Activated naive CD8-positive, alpha-beta T cell treated with anti-CD3 and anti-CD28 coated beads for 36 hours (primary cell): ENCODE measurements around the gene DEXI. TPM values are rescaled to one million over a fixed set of nuclear protein-coding genes. Genes with fewer than 3 reads are reported as not detected.
"Not testable (repeated sequence)": the region's sequence is repeated elsewhere in the genome, so short reads cannot be mapped to it uniquely, and the experiment has no call there.

Source experiments
- DNase-seq: peaks from one replicate; pipeline ENCODE4 v3.0.0; 2021
- H3K27ac Mint-ChIP-seq: one replicate; pipeline ENCODE4 v1.8.0; 2022; ENCODE audit warnings: mild to moderate bottlenecking, moderate library complexity, mixed read lengths
- H3K27me3 Mint-ChIP-seq: one replicate; pipeline ENCODE4 v1.8.0; 2022; ENCODE audit warnings: mild to moderate bottlenecking, mixed read lengths
- H3K36me3 Mint-ChIP-seq: one replicate; pipeline ENCODE4 v1.8.0; 2021; ENCODE audit warnings: mild to moderate bottlenecking, mixed read lengths
- H3K4me1 Mint-ChIP-seq: one replicate; pipeline ENCODE4 v1.8.0; 2021; ENCODE audit warnings: mixed read lengths
- H3K4me3 Mint-ChIP-seq: one replicate; pipeline ENCODE4 v1.8.0; 2022; ENCODE audit warnings: mild to moderate bottlenecking, moderate library complexity, mixed read lengths
- H3K9me3 Mint-ChIP-seq: one replicate; pipeline ENCODE4 v1.8.0; 2022; ENCODE audit warnings: mixed read lengths
- total RNA-seq, 2 experiments: library from RNA; stranded (reverse); gene quantifications; one replicate each; pipeline ENCODE4 v1.2.3, GENCODE V29; 2021

The DEXI gene
- total RNA-seq, 2 experiments from 2014 or later, result 25.5 to 26.2 TPM

- DNase-seq, result no peak
- no peak overlapping the region for H3K4me3 Mint-ChIP-seq
- H3K9me3 Mint-ChIP-seq, result no peaks in the 10 kb centered on the region
- no peaks in the 10 kb centered on the region for H3K27me3 Mint-ChIP-seq
- H3K36me3 Mint-ChIP-seq, result peaks cover 23% of the 10 kb centered on the region
- no peak overlapping the region for H3K27ac Mint-ChIP-seq
- H3K4me1 Mint-ChIP-seq, result peaks cover 29% of the 10 kb centered on the region
Observed at GRCh38 chr16:10929853-10930754, 12.2 kb downstream of the DEXI start.

DNA sequence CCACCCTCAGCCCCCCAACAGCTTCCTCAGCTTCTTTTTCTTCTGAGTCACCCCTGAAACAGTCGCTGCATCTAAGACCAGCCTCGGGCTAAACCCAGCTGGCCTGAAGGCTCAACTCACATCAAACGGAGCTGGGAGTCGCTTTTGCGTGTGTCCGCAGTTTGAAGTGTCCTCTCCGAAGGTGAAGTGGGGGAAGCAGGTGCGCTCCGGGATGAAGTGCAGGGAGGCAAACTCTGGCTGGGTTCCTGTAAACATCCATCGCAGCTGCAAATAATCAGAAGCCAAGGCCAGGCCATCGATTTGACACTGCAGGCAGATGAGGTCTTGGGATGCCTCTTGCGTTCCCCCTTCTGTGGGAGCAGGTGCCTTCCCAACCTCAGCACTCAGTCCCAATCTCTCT, 13.2 kb downstream of the DEXI start:
- H3K9me3 Mint-ChIP-seq, DNase-seq, H3K4me3 Mint-ChIP-seq, H3K27me3 Mint-ChIP-seq, H3K27ac Mint-ChIP-seq: not testable (repeated sequence)
- Mint-ChIP-seq H3K36me3 (peaks cover 28% of the 10 kb centered on the region), H3K4me1 (peaks cover 21% of the 10 kb centered on the region)

- H3K27ac Mint-ChIP-seq, result no peak overlapping the region
- peaks cover 12% of the 10 kb centered on the region for H3K4me1 Mint-ChIP-seq
- H3K27me3 Mint-ChIP-seq, result no peaks in the 10 kb centered on the region
- DNase-seq, result no peak
- H3K36me3 Mint-ChIP-seq, result peaks cover 24% of the 10 kb centered on the region
- H3K9me3 Mint-ChIP-seq, result no peaks in the 10 kb centered on the region
- no peak overlapping the region for H3K4me3 Mint-ChIP-seq
Observed at GRCh38 chr16:10927497-10928112, 14.7 kb downstream of the DEXI start.

DNA sequence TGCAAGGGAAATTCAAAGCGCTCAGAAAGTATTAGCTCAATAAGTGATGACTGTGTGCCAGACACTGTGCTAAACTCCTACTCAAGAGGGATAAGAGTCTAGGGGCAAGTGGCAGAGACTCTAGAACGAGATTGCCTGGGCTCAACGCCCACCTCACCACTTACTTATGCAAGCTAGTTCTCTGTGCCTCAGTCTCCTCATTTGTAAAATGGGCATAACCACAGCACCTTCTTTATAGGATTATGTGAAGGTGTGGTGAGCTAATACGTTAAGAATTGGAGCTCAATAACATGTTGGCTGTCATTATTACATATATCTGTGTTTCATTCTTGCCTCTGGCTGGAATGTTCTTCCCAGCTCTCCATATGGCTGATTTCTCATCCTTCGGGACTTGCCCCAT, 15.4 kb downstream of the DEXI start:
- no peaks in the 10 kb centered on the region for H3K9me3 Mint-ChIP-seq
- H3K4me1 Mint-ChIP-seq, result peaks cover 12% of the 10 kb centered on the region
- peaks cover 23% of the 10 kb centered on the region for H3K36me3 Mint-ChIP-seq
- H3K27me3 Mint-ChIP-seq, result no peaks in the 10 kb centered on the region
- no peak for DNase-seq
- H3K4me3 Mint-ChIP-seq, result no peak overlapping the region
- no peak overlapping the region for H3K27ac Mint-ChIP-seq

DNA sequence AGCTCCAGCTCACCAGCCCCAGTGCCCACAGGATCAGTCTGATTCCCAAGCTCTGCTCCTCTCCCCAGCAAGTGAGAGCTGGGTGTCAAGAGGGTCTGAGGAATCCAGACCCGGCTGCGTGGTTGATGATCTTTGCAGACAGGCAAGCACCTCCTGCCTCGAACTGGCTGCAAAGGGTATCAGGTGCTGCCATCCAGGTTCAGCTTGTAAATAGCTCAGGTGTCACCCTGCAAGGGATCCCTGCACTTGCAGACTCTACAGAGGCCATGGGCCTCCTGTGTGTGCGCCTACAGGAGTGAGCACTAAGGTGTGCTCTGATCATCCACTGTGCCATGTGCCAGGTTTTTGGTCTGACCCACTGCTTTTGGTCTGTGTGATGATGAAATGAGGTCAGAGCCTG, 16.2 kb downstream of the DEXI start:
- Mint-ChIP-seq H3K4me1 (peaks cover 6% of the 10 kb centered on the region), H3K36me3 (peaks cover 23% of the 10 kb centered on the region), H3K27ac (no peak overlapping the region), H3K9me3 (no peaks in the 10 kb centered on the region), H3K4me3 (no peak overlapping the region), H3K27me3 (no peaks in the 10 kb centered on the region)
- DNase-seq, result no peak

- not testable (repeated sequence) for H3K27me3 Mint-ChIP-seq, H3K9me3 Mint-ChIP-seq, H3K4me1 Mint-ChIP-seq, DNase-seq, H3K4me3 Mint-ChIP-seq, H3K27ac Mint-ChIP-seq
- peaks cover 23% of the 10 kb centered on the region for H3K36me3 Mint-ChIP-seq
Observed at GRCh38 chr16:10925285-10925684, 17.0 kb downstream of the DEXI start.

GRCh38 chr16:10923650-10924214, 18.5 kb downstream of the DEXI start:
- no peak overlapping the region for H3K27ac Mint-ChIP-seq
- no peak overlapping the region for H3K4me3 Mint-ChIP-seq
- no peaks in the 10 kb centered on the region for H3K27me3 Mint-ChIP-seq
- H3K4me1 Mint-ChIP-seq, result no peaks in the 10 kb centered on the region
- peaks cover 23% of the 10 kb centered on the region for H3K36me3 Mint-ChIP-seq
- DNase-seq, result no peak
- no peaks in the 10 kb centered on the region for H3K9me3 Mint-ChIP-seq

- no peak overlapping the region for H3K27ac Mint-ChIP-seq
Observed at GRCh38 chr16:10923146-10923649, 19.1 kb downstream of the DEXI start.

GRCh38 chr16:10922328-10923145, 19.7 kb downstream of the DEXI start:
- H3K27me3 Mint-ChIP-seq, result no peaks in the 10 kb centered on the region
- H3K4me1 Mint-ChIP-seq, result no peaks in the 10 kb centered on the region
- H3K4me3 Mint-ChIP-seq, result no peak overlapping the region
- H3K9me3 Mint-ChIP-seq, result no peaks in the 10 kb centered on the region
- H3K36me3 Mint-ChIP-seq, result peaks cover 18% of the 10 kb centered on the region
- DNase-seq, result no peak
- no peak overlapping the region for H3K27ac Mint-ChIP-seq

More at GRCh38 chr16:10923146-10923649, 19.1 kb downstream of the DEXI start:
- Mint-ChIP-seq H3K27me3 (no peaks in the 10 kb centered on the region), H3K4me3 (no peak overlapping the region), H3K4me1 (no peaks in the 10 kb centered on the region), H3K36me3 (peaks cover 23% of the 10 kb centered on the region), H3K9me3 (no peaks in the 10 kb centered on the region)
- no peak for DNase-seq

- Mint-ChIP-seq H3K4me3 (no peak overlapping the region), H3K4me1 (no peaks in the 10 kb centered on the region), H3K9me3 (no peaks in the 10 kb centered on the region), H3K27me3 (no peaks in the 10 kb centered on the region), H3K36me3 (peaks cover 17% of the 10 kb centered on the region), H3K27ac (no peak overlapping the region)
- DNase-seq, result no peak
Observed at GRCh38 chr16:10921536-10922327, 20.5 kb downstream of the DEXI start.

DNA sequence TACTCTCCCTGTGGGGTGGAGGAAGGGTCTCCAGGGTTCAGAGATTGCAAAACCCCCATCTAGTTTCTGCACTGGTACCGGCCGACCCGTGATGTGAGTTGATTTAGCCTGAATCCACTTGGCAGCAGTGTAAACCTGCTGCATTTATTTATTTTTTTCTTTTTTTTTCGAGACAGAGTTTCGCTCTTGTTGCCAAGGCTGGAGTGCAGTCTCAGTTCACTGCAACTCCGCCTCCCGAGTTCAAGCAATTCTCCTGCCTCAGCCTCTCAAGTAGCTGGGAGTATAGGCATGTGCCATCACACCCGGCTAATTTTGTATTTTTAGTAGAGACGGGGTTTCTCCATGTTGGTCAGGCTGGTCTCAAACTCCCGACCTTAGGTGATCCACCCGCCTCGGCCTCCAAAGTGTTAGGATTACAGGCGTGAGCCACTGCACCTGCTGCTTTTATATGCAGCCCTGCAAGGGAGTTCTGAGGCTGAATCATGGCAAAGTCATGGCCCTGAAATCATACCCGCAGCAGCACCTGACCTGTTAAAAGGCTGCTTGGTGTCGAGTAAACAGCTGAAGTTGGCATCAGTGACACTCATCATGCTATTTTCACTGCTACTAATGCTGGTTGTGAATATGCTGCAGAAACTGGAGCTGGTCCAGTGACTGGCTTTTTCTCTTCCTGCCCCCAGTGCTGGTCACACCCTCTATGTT, 21.4 kb downstream of the DEXI start:
- DNase-seq, result no peak
- peaks cover 11% of the 10 kb centered on the region for H3K36me3 Mint-ChIP-seq
- no peak overlapping the region for H3K27ac Mint-ChIP-seq
- H3K27me3 Mint-ChIP-seq, result no peaks in the 10 kb centered on the region
- H3K4me3 Mint-ChIP-seq, result no peak overlapping the region
- H3K9me3 Mint-ChIP-seq, result no peaks in the 10 kb centered on the region
- peaks cover 2% of the 10 kb centered on the region for H3K4me1 Mint-ChIP-seq

DNA sequence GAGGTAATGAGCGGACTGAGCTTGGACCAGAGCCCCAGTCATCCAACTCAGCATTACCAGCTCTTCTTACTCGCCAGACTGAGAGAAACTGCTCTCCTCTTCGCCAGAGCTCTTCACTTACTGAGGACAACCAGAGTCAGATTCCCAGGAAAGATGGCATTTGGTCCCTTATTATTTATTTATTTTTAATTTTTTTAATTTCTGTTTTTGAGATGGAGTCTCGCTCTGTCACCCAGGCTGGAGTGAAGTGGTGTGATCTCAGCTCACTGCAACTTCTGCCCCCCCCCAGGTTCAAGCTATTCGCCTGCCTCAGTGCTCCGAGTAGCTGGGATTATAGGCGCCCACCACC, 23.3 kb downstream of the DEXI start:
- DNase-seq, result no peak
- no peaks in the 10 kb centered on the region for H3K27me3 Mint-ChIP-seq
- no peaks in the 10 kb centered on the region for H3K9me3 Mint-ChIP-seq
- H3K4me1 Mint-ChIP-seq, result peaks cover 8% of the 10 kb centered on the region
- H3K36me3 Mint-ChIP-seq, result no peaks in the 10 kb centered on the region
- no peak overlapping the region for H3K27ac Mint-ChIP-seq
- no peak overlapping the region for H3K4me3 Mint-ChIP-seq

DNA sequence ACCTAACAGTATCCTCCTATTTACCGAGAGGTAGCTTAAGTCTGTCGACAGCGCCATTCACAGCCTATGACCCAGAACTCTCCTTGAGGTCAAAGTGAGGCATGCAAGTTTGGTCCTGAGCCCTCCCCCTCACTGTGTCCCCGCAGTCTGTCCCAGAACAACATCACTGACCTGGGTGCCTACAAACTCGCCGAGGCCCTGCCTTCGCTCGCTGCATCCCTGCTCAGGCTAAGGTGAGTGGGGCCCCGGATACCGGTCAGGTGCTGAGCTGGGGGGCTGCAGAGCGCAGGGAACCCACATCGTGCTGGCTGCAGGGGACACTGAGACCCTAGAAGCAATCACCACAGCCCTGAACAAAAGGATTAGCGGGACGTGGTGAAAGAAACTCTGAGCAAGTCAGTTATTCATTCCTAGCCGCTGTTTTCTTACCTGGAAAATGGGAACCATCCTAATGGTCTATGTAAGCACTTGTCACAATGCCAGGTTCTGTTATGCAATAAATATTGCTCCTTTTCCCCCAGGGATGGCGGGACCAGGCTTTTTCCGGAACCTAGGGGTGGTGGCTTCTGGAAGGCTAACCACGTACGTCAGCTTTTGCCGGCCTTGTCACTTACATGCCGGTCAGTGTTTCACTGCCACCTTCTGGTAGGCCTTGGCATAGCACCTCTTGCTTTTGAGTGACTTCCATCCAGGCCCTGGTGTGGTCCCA, 23.8 kb downstream of the DEXI start:
- Mint-ChIP-seq H3K4me3 (no peak overlapping the region), H3K36me3 (no peaks in the 10 kb centered on the region), H3K9me3 (no peaks in the 10 kb centered on the region), H3K4me1 (peaks cover 8% of the 10 kb centered on the region), H3K27me3 (no peaks in the 10 kb centered on the region), H3K27ac (no peak overlapping the region)
- peak; percentile 77 for DNase-seq
